ENCODE results near the gene MBTPS2.

MBTPS2 gene

DNA sequence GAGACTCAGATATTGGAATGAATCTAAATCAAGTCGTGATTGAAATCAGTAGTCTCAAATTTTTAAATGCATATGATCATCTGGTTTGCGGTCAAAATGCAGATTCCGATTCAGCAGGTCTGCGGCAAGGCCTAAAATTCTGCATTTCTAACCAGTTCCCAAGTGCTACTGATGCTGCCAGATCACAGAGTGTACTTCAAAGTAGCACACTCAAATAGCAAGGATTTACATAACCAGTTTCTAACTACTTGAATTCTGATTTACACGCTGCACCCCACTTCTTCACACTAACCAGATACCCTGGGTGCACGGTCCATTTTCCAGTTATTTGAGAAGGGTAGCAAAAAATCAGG is 752 bp downstream of the MBTPS2 start:
- TF ChIP-seq CTCF (IDR thresholded peaks at IDR 0.05) = no peak
- no peak for DNase-seq
- intact Hi-C loops (cut with DNase I; ENCODE audit: low total_unique reads) = no loop called here
- Histone ChIP-seq H3K27ac (peak overlapping the region; percentile 83 to 91), H3K27me3 (no peaks in the 10 kb centered on the region), H3K9me3 (no peaks in the 10 kb centered on the region), H3K4me3 (peak overlapping the region; percentile 78 to 84), H3K4me1 (peaks cover 0 to 15% (median 0%) of the 10 kb centered on the region in 4 donors), H3K36me3 (no peaks in the 10 kb centered on the region)

- H3K4me1 ChIP-seq = peaks cover 0 to 15% (median 0%) of the 10 kb centered on the region in 4 donors
- DNase-seq = no peak
- H3K4me3 ChIP-seq = no peak overlapping the region
- no peaks in the 10 kb centered on the region for H3K9me3 ChIP-seq
- intact Hi-C loops (cut with DNase I; ENCODE audit: low total_unique reads) = no loop called here
- H3K36me3 ChIP-seq = peaks cover 0 to 6% (median 0%) of the 10 kb centered on the region in 3 donors
- no peaks in the 10 kb centered on the region for H3K27me3 ChIP-seq
- TF ChIP-seq CTCF (IDR thresholded peaks at IDR 0.05) = no peak
- H3K27ac ChIP-seq = no peak overlapping the region
Observed at GRCh38 chrX:21843179-21843578, 3.8 kb downstream of the MBTPS2 start.

DNA sequence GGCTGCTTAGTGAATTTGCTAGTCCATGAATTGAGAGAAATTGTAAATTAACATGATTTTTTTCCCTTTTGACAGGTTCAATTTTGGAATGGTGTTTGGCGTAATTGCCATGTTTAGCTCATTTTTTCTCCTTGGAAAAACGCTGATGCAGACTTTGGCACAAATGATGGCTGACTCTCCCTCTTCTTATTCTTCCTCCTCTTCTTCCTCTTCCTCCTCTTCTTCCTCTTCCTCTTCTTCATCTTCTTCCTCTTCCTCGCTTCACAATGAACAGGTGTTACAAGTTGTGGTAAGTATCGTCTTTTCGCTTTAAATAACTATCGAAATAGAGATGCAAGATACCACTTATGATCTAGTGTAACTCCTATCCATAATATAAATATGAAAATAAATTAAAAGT is 5.7 kb downstream of the MBTPS2 start:
- no peak for TF ChIP-seq CTCF (IDR thresholded peaks at IDR 0.05)
- Histone ChIP-seq H3K4me1 (peaks cover 0 to 15% (median 0%) of the 10 kb centered on the region in 4 donors), H3K27me3 (no peaks in the 10 kb centered on the region), H3K9me3 (no peaks in the 10 kb centered on the region), H3K4me3 (no peak overlapping the region), H3K27ac (no peak overlapping the region), H3K36me3 (peaks cover 0 to 6% (median 0%) of the 10 kb centered on the region in 3 donors)
- DNase-seq = no peak
- intact Hi-C loops (cut with DNase I; ENCODE audit: low total_unique reads) = no loop called here

GRCh38 chrX:21847342-21847741 is 7.9 kb downstream of the MBTPS2 start:
- intact Hi-C loops (cut with DNase I; ENCODE audit: low total_unique reads) = no loop called here
- H3K36me3 ChIP-seq = peaks cover 0 to 12% (median 0%) of the 10 kb centered on the region in 3 donors

DNA sequence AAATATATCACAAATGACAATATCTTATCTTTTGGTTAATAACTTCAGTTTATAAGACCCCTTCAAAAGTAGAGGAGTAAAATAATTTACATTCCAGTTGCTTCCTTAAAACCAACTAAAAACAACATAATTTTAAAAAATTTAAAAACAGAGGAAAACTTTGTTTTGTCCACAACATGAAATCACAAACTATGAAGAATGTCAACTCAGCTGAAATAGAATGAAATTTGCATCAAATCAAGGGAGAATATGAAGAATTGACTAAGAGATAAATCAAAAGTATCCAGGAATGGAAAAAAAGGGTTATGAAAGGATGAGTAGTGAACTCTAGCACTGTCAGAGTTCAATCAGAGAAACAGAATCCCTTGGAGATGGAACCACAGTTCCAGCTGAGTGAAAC is 14.2 kb downstream of the MBTPS2 start:
- H3K27me3 ChIP-seq = no peaks in the 10 kb centered on the region
- no peak for TF ChIP-seq CTCF (IDR thresholded peaks at IDR 0.05)
- H3K4me1 ChIP-seq = no peaks in the 10 kb centered on the region
- H3K36me3 ChIP-seq = peaks cover 0 to 21% (median 11%) of the 10 kb centered on the region in 3 donors
- no peak for DNase-seq
- no peaks in the 10 kb centered on the region for H3K9me3 ChIP-seq
- no peak overlapping the region for H3K4me3 ChIP-seq
- H3K27ac ChIP-seq = no peak overlapping the region
- intact Hi-C loops (cut with DNase I; ENCODE audit: low total_unique reads) = no loop called here

More at GRCh38 chrX:21847342-21847741, 7.9 kb downstream of the MBTPS2 start:
- Histone ChIP-seq H3K27me3 (no peaks in the 10 kb centered on the region), H3K9me3 (no peaks in the 10 kb centered on the region), H3K27ac (no peak overlapping the region), H3K4me1 (no peaks in the 10 kb centered on the region), H3K4me3 (no peak overlapping the region)
- no peak for TF ChIP-seq CTCF (IDR thresholded peaks at IDR 0.05)
- DNase-seq = no peak

DNA sequence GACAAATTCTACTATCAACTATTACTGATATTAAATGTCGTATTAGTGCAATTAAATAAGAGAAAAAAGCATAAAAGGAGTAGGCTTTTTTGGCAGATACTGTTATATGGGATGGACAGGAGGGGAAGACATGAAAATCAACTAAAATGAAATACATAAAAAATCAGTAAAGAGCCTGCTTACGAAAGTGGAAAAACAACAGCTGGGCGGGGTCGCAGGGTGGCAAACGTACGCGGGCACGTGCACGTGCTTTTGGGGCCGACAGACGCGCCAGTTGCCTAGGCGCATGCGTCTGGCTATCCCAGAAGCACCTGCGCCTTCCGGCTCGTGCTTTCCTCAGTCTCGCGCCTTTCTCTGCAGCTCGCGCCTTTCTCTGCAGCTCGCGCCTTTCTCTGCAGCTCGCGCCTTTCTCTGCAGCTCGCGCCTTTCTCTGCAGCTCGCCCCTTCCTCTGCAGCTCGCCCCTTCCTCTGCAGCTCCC is 16.6 kb downstream of the MBTPS2 start, which contains the start of gene YY2:
Gene YY2, plus strand, starts transcription at position 51 of the 479 bp plus-strand sequence. CDS start 498 bp downstream, outside the sequence.
- intact Hi-C loops (cut with DNase I; ENCODE audit: low total_unique reads) = no loop called here
- no peak for TF ChIP-seq CTCF (IDR thresholded peaks at IDR 0.05)
- Histone ChIP-seq H3K27ac (no peak within 1 kb of the TSS), H3K9me3 (no peaks in the 10 kb centered on the region), H3K4me1 (no peaks in the 10 kb centered on the region), H3K36me3 (peaks cover 0 to 19% (median 11%) of the 10 kb centered on the region in 3 donors), H3K27me3 (no peaks in the 10 kb centered on the region), H3K4me3 (no peak within 1 kb of the TSS)
- DNase-seq = no peak
